Vagina (tissue), 2 donors: ENCODE measurements around the gene ENPP5.

ENCODE experiments used
- POLR2A ChIP-seq, 2 donors: fragments of 450-650 bp; IDR thresholded peaks; one replicate each; pipeline ENCODE4 v1.6.1; 2017; ENCODE audit warnings: antibody characterized with exemption in 2 of 2, mild to moderate bottlenecking in 2 of 2, moderate library complexity in 2 of 2
- TF ChIP-seq, protein P1 (sequence below), 3 experiments: fragments of 450-650 bp in 2 of 3; fragments of 200-600 bp in 1 of 3; sonication (generic) in 1 of 3; IDR thresholded peaks; one replicate each; pipeline ENCODE4 v1.5.1; 2017 to 2019; ENCODE audit warnings: antibody characterized with exemption in 3 of 3, mild to moderate bottlenecking in 2 of 3, moderate library complexity in 2 of 3

DNA sequence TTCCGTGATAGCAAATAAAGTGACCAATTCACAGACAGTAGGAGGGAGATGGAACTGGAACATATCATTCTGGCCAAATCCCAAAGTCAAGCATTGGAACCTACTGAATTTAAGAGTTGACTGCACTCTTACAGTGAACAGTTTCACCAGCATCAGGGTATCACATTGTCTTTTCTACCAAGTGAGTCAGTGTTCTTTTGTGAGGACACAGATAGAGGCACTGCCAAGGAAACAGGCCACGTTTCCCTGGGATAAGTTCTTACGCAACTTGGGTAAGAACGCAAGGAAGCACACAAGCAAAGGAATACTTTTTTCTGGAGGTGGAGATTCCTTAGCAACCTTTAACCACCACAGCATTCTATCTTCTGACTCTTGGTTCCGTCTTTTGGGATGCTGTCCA, 28.6 kb upstream of the ENPP5 start:
- TF ChIP-seq, protein P1, sequence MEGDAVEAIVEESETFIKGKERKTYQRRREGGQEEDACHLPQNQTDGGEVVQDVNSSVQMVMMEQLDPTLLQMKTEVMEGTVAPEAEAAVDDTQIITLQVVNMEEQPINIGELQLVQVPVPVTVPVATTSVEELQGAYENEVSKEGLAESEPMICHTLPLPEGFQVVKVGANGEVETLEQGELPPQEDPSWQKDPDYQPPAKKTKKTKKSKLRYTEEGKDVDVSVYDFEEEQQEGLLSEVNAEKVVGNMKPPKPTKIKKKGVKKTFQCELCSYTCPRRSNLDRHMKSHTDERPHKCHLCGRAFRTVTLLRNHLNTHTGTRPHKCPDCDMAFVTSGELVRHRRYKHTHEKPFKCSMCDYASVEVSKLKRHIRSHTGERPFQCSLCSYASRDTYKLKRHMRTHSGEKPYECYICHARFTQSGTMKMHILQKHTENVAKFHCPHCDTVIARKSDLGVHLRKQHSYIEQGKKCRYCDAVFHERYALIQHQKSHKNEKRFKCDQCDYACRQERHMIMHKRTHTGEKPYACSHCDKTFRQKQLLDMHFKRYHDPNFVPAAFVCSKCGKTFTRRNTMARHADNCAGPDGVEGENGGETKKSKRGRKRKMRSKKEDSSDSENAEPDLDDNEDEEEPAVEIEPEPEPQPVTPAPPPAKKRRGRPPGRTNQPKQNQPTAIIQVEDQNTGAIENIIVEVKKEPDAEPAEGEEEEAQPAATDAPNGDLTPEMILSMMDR (IDR thresholded peaks at IDR 0.05) = no peak
- no peak for TF ChIP-seq POLR2A (IDR thresholded peaks at IDR 0.05)
